Measurements from ENCODE around the gene RPTOR.

The RPTOR gene

GRCh38 chr17:80923211-80924110 is 378.8 kb downstream of the RPTOR start:
- DNase-seq = no peak

GRCh38 chr17:80924111-80924806 is 379.6 kb downstream of the RPTOR start:
- DNase-seq = no peak

- no peak for DNase-seq
Measured at GRCh38 chr17:80924807-80925610, 380.4 kb downstream of the RPTOR start.

- DNase-seq = no peak
Measured at GRCh38 chr17:80925688-80926335, 381.2 kb downstream of the RPTOR start.

- DNase-seq = no peak
Measured at GRCh38 chr17:80926591-80927250, 382.1 kb downstream of the RPTOR start.

- no peak for DNase-seq
Measured at GRCh38 chr17:80927791-80928216, 383.2 kb downstream of the RPTOR start.

- no peak for DNase-seq
Measured at GRCh38 chr17:80929449-80929848, 384.8 kb downstream of the RPTOR start.

- no peak for DNase-seq
Measured at GRCh38 chr17:80930335-80931279, 386.0 kb downstream of the RPTOR start.

- no peak for DNase-seq
Measured at GRCh38 chr17:80931421-80932265, 387.0 kb downstream of the RPTOR start.

GRCh38 chr17:80935526-80935925 is 390.9 kb downstream of the RPTOR start:
- DNase-seq = no peak

GRCh38 chr17:80936218-80936617 is 391.6 kb downstream of the RPTOR start:
- DNase-seq = no peak

- DNase-seq = no peak
Measured at GRCh38 chr17:80936723-80937122, 392.1 kb downstream of the RPTOR start.

GRCh38 chr17:80937462-80938381 is 393.1 kb downstream of the RPTOR start:
- no peak for DNase-seq

- no peak for DNase-seq
Measured at GRCh38 chr17:80938556-80938955, 393.9 kb downstream of the RPTOR start.

- DNase-seq = no peak
Measured at GRCh38 chr17:80939151-80940145, 394.8 kb downstream of the RPTOR start.

- DNase-seq = no peak
Measured at GRCh38 chr17:80940171-80941123, 395.8 kb downstream of the RPTOR start.

Measured in NCI-H1694 treated with DMSO at 0.1 percent for 48 hours (cell line).